GM12874 (cell line): ENCODE measurements around the gene ZNF579.

Source experiments
- TF ChIP-seq, protein P1 (sequence below): IDR thresholded peaks from 2 replicates; pipeline ENCODE4 v1.5.1; 2011; ENCODE audit warnings: low read depth, mild to moderate bottlenecking, control low read depth, low read length, moderate library complexity; ENCODE audit not compliant: insufficient read depth

The ZNF579 gene

DNA sequence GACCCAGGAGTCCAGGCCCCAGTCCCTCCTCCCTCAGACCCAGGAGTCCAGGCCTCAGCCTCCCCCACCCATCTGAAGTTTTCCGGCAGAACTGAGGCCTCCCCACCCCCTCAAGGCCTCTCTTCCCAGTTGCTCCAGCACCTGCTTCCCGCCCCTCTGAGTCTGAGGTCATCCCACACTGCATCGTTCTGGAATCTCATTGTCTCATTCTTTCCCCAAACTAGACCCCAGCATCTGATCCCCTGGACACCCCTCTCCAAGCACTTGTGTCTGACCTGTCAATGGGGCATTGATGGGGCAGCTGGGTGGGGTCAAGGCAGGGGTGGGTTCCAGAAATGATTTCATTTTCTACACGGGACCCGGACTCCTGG is 42.9 kb downstream of the ZNF579 start:
- TF ChIP-seq, protein P1, sequence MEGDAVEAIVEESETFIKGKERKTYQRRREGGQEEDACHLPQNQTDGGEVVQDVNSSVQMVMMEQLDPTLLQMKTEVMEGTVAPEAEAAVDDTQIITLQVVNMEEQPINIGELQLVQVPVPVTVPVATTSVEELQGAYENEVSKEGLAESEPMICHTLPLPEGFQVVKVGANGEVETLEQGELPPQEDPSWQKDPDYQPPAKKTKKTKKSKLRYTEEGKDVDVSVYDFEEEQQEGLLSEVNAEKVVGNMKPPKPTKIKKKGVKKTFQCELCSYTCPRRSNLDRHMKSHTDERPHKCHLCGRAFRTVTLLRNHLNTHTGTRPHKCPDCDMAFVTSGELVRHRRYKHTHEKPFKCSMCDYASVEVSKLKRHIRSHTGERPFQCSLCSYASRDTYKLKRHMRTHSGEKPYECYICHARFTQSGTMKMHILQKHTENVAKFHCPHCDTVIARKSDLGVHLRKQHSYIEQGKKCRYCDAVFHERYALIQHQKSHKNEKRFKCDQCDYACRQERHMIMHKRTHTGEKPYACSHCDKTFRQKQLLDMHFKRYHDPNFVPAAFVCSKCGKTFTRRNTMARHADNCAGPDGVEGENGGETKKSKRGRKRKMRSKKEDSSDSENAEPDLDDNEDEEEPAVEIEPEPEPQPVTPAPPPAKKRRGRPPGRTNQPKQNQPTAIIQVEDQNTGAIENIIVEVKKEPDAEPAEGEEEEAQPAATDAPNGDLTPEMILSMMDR: no peak

DNA sequence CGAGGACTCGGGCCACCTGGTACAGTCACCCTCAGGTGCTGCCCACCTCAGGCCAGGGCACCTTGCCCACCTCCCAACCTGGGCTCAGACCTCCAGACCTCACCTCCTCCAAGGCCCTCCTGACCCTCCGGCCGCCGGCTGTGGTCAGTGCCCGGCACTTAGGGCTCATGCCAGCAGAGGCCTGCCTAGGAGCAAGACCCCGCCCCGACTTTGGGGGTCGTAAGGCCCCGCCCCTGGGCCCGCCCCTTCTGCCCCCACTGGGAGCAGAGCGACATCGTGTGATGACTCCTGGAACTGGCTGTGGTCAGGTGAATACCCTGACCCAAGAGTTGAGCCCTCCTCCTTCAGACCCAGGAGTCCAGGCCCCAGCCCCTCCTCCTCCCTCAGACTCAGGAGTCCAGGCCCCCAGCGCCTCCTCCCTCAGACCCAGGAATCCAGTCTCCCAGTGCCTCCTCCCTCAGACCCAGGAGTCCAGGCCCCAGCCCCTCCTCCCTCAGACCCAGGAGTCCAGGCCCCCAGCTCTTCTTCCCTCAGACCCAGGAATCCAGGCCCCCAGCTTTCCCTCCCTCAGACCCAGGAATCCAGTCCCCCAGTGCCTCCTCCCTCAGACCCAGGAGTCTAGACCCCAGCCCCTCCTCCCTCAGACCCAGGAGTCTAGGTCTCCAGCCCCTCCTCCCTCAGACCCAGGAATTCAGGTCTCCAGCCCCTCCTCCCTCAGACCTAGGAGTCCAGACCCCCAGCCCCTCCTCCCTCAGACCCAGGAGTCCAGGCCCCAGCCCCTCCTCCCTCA is 43.5 kb downstream of the ZNF579 start, which contains the start of gene SBK2:
Gene SBK2, minus strand, starts transcription at position 183 of the 790 bp plus-strand sequence. CDS start 839 bp downstream, outside the sequence.
- TF ChIP-seq, protein P1: no peak

DNA sequence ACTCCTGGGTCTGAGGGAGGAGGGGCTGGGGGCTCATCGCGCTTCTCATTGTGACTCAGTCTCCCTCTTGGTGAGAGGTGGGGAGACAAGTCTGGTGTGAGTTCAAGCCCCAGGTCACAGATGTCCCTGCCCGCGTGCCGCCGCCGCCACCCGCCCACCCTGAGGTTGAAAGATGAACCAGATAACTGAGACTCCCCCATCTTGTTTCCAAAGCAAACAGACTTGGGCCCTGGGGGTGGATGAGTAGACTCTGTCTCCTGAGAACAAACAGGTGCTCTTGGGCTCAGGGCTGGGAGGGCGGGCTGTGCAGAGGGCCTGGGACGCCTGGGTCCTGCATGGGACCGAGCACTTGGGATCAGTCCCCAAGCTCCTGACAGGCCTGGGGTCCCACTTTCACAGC is 44.3 kb downstream of the ZNF579 start:
- TF ChIP-seq, protein P1: no peak

DNA sequence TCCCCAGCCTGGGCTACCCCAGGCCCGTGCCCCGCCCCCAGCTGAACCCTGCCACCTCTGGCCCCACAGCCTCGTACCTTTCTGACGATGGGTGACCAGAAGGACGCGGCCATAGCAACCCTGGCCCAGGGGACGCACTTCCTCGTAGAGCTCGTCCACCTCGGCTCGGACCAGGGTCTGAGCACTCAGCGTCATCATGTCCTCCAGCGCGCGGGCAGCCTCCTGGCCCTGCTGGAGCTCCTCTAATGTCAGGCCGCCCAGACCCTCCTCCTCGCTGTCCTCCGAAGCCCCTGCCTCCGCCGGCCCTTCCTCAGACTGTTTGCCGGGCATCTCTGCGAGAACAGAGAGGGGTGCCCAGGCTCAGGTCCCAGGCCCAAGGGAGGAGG is 44.7 kb downstream of the ZNF579 start:
- TF ChIP-seq, protein P1: no peak

DNA sequence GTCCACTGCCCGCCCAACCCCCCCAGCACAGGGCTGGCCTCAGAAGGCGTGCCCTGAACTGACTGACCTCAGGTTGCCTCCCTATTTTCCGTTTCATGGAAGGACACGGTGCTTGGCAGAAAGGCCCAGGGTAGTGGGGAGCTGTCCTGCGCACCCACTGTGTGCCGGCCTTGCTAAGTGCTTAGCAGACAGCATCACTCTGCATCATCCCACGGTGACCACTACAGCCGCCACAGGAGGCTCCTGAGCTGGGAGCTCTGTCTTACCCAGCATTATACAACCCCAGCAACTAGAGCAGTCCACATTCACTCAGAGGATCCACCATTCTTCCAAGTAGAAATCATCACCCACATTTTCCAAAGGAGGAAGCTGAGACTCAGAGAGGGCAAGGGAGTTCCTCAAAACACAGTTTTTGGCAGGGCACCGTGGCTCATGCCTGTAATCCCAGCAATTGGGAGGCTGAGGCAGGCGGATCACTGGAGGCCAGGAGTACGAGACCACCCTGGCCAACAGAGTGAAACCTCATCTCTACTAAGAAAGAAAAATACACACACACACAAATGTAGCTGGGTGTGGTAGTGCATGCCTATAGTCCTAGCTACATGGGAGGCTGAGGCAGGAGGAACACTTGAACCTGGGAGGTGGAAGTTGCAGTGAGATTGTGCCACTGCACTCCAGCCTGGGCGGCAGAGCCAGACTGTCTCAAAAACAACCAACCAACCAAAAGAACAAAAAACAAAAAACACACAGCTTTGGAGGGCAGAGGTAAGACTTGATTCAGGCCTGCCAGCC is 45.3 kb downstream of the ZNF579 start:
- TF ChIP-seq, protein P1: no peak

DNA sequence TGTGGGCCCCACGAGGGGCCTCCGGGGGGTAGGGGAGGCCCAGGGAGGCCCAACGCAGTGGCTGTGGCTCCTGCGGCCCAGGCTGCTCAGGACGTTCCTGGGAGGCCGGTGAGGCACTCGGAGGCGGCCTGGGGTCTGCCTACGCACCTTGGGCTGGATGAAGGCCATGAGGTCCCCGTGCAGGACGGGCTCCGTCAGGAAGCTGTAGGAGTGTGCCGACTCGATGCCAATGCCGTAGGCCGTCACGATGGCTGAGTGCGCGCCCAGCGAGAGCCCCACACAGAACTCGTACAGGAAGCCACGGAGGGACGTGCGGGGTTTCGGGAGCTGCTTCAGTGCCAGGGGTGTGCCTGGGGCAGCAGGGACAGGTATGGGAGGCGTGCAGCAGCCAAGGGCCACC is 49.7 kb downstream of the ZNF579 start:
- TF ChIP-seq, protein P1: no peak

DNA sequence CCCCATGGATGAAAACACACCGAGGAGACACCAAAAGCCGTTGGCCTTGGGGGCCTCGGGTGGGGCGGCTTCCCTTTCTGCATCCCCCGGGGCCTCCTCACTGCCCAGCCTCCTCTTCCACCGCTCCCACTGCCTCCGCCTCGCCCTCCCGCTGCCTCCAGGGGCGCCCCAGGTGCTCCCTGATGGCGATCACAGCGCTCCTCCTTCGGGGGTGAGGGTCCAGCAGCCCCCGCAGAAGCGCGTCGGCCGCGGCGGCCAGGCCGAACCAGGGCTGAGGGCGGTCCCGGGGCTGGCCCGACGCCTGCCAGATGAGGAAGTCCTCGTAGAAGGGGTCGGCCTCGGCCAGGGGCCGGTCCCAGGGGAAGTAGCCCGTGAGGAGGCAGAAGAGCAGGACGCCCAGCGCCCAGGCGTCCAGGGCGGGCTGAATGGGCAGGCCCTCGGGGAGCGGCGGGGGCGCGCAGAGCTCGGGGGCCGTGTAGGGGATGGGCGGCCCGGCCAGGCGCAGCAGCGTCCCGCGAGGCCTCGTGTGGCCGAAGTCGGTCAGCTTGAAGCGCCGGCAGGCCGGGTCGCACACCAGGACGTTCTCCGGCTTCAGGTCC is 50.9 kb downstream of the ZNF579 start:
- TF ChIP-seq, protein P1: no peak
